ENCODE measurements around the gene ISG15. TPM values are rescaled to one million over a fixed set of nuclear protein-coding genes. Genes with fewer than 3 reads are reported as not detected.

The ISG15 gene
- total RNA-seq (2014; rRNA removed; shearing (Covaris generic); ENCODE audit: low replicate concordance), result 68.0 and 98.4 TPM in 2 replicates

GRCh38 chr1:1013105-1013921 lies at the start of gene ISG15:
TSS of gene ISG15 (plus strand) at chr1:1013497. CDS start at chr1:1013574, 77 bp downstream.
- Histone ChIP-seq H3K4me3 (peak within 1 kb of the TSS; percentile 63), H3K36me3 (no peaks in the 10 kb centered on the region; the same call in 1 of the 2 replicates), H3K27me3 (no peaks in the 10 kb centered on the region), H3K9me3 (no peaks in the 10 kb centered on the region)
- DNase-seq, result peak; percentile 90

GRCh38 chr1:963746-964525 lies 49.4 kb upstream of the ISG15 start:
- no peak for DNase-seq
- peaks cover 4% of the 10 kb centered on the region for H3K36me3 ChIP-seq
- H3K4me3 ChIP-seq, result no peak overlapping the region
- no peaks in the 10 kb centered on the region for H3K9me3 ChIP-seq
- no peaks in the 10 kb centered on the region for H3K27me3 ChIP-seq

GRCh38 chr1:964691-965525 lies 48.4 kb upstream of the ISG15 start:
- H3K4me3 ChIP-seq, result no peak overlapping the region
- peaks cover 3% of the 10 kb centered on the region for H3K36me3 ChIP-seq
- H3K27me3 ChIP-seq, result no peaks in the 10 kb centered on the region
- no peak for DNase-seq
- H3K9me3 ChIP-seq, result no peaks in the 10 kb centered on the region

- Histone ChIP-seq H3K36me3 (peaks cover 3% of the 10 kb centered on the region), H3K4me3 (peak overlapping the region; percentile 63), H3K27me3 (no peaks in the 10 kb centered on the region), H3K9me3 (no peaks in the 10 kb centered on the region)
- DNase-seq, result no peak
Observed at GRCh38 chr1:965526-966134, 47.7 kb upstream of the ISG15 start.

- no peaks in the 10 kb centered on the region for H3K9me3 ChIP-seq
- peaks cover 3% of the 10 kb centered on the region for H3K36me3 ChIP-seq
- H3K4me3 ChIP-seq, result peak within 1 kb of the TSS; percentile 63
- H3K27me3 ChIP-seq, result no peaks in the 10 kb centered on the region
- peak; percentile 74 for DNase-seq
Observed at GRCh38 chr1:966135-966703, 47.1 kb upstream of the ISG15 start, which contains the start of gene PLEKHN1. TSS of gene PLEKHN1 (plus strand) at chr1:966482. CDS start at chr1:966532, 50 bp downstream.

GRCh38 chr1:966704-967300 lies 46.5 kb upstream of the ISG15 start:
- Histone ChIP-seq H3K36me3 (peaks cover 3% of the 10 kb centered on the region), H3K27me3 (no peaks in the 10 kb centered on the region), H3K9me3 (no peaks in the 10 kb centered on the region), H3K4me3 (peak overlapping the region; percentile 63)
- peak; percentile 85 for DNase-seq

- no peak for DNase-seq
- Histone ChIP-seq H3K4me3 (no peak overlapping the region), H3K27me3 (no peaks in the 10 kb centered on the region), H3K9me3 (no peaks in the 10 kb centered on the region), H3K36me3 (peaks cover 3% of the 10 kb centered on the region)
Observed at GRCh38 chr1:967466-968343, 45.6 kb upstream of the ISG15 start.

GRCh38 chr1:969260-969855 lies 43.9 kb upstream of the ISG15 start:
- H3K36me3 ChIP-seq, result no peaks in the 10 kb centered on the region; the same call in 1 of the 2 replicates
- H3K27me3 ChIP-seq, result no peaks in the 10 kb centered on the region
- H3K4me3 ChIP-seq, result no peak overlapping the region
- H3K9me3 ChIP-seq, result no peaks in the 10 kb centered on the region
- DNase-seq, result no peak

GRCh38 chr1:970242-970972 lies 42.9 kb upstream of the ISG15 start:
- Histone ChIP-seq H3K9me3 (no peaks in the 10 kb centered on the region), H3K36me3 (no peaks in the 10 kb centered on the region; the same call in 1 of the 2 replicates), H3K4me3 (no peak overlapping the region), H3K27me3 (no peaks in the 10 kb centered on the region)
- no peak for DNase-seq

GRCh38 chr1:970973-971730 lies 42.1 kb upstream of the ISG15 start:
- H3K27me3 ChIP-seq, result no peaks in the 10 kb centered on the region
- H3K4me3 ChIP-seq, result no peak overlapping the region
- no peak for DNase-seq
- no peaks in the 10 kb centered on the region for H3K9me3 ChIP-seq
- H3K36me3 ChIP-seq, result no peaks in the 10 kb centered on the region

- H3K9me3 ChIP-seq, result no peaks in the 10 kb centered on the region
- H3K4me3 ChIP-seq, result no peak overlapping the region
- H3K27me3 ChIP-seq, result no peaks in the 10 kb centered on the region
- no peak for DNase-seq
- no peaks in the 10 kb centered on the region for H3K36me3 ChIP-seq
Observed at GRCh38 chr1:971751-972506, 41.4 kb upstream of the ISG15 start.

GRCh38 chr1:972726-973458 lies 40.4 kb upstream of the ISG15 start:
- DNase-seq, result no peak
- H3K27me3 ChIP-seq, result no peaks in the 10 kb centered on the region
- H3K4me3 ChIP-seq, result no peak overlapping the region
- H3K9me3 ChIP-seq, result no peaks in the 10 kb centered on the region
- H3K36me3 ChIP-seq, result no peaks in the 10 kb centered on the region

Data from MG63 (cell line).